ENCODE results near the gene NOS3. TPM values are rescaled to one million over a fixed set of nuclear protein-coding genes. Genes with fewer than 3 reads are reported as not detected.

The NOS3 gene
- total and polyA plus RNA-seq, 9 of the 15 experiments (the other 6 are each of a cell fraction or from before 2014, with no cell fraction given), result 1.1 to 121 (median 23.6) TPM

DNA sequence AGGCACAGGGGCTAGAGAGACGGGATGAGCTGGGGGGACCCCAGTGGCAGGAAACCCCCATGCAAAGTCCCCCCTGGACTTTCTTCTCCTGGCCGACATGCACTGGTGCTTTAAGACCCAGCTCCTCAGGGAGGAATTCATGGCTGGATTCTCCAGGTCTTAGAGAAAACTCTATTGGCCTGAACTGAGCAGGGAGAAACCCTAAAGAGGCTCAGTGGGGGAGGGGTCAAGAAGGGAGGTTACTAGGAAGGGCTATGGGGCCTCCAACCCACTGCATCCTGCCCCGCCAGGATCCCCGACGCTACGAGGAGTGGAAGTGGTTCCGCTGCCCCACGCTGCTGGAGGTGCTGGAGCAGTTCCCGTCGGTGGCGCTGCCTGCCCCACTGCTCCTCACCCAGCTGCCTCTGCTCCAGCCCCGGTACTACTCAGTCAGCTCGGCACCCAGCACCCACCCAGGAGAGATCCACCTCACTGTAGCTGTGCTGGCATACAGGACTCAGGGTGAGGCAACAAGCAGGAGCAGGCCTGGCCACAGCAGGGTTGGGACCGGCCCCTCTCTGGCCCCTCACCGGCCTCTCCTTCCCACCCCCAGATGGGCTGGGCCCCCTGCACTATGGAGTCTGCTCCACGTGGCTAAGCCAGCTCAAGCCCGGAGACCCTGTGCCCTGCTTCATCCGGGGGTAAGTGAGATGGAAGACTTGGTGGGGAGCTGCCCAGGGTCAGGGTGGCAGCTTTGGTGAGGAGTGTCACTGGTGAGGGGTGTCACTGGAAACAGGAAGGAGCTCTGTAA, 19.7 kb downstream of the NOS3 start (continued):
- TF ChIP-seq, protein P1, sequence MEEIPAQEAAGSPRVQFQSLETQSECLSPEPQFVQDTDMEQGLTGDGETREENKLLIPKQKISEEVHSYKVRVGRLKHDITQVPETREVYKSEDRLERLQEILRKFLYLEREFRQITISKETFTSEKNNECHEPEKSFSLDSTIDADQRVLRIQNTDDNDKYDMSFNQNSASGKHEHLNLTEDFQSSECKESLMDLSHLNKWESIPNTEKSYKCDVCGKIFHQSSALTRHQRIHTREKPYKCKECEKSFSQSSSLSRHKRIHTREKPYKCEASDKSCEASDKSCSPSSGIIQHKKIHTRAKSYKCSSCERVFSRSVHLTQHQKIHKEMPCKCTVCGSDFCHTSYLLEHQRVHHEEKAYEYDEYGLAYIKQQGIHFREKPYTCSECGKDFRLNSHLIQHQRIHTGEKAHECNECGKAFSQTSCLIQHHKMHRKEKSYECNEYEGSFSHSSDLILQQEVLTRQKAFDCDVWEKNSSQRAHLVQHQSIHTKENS (CRISPR knock-in tag; IDR thresholded peaks at IDR 0.05), result no peak
- TF ChIP-seq TAF1 (IDR thresholded peaks at IDR 0.05; ENCODE audit: control insufficient read depth, extremely low read depth, insufficient read depth, low read length, severe bottlenecking) (peak; percentile 59), BMI1 (IDR thresholded peaks at IDR 0.05; ENCODE audit: low read length) (no peak), TCF7L2 (IDR thresholded peaks at IDR 0.05; ENCODE audit: low read depth, low read length) (no peak), NRF1 (conservative IDR thresholded peaks at IDR 0.05 in 1 of 2, IDR thresholded peaks at IDR 0.05 in 1 of 2) (no peak; a peak in 1 of 4 replicates), ZNF217 (CRISPR knock-in tag; IDR thresholded peaks at IDR 0.05) (no peak), NR2C1 (IDR thresholded peaks at IDR 0.05) (no peak), NR2C1 (tag; IDR thresholded peaks at IDR 0.05) (peak; percentile 41; the same call in 1 of the 2 replicates), CREB1 (IDR thresholded peaks at IDR 0.05) (no peak), CREB1 (CRISPR knock-in tag; IDR thresholded peaks at IDR 0.05) (peak; percentile 13; the same call in 1 of the 2 replicates), NFRKB (IDR thresholded peaks at IDR 0.05; ENCODE audit: low read depth) (peak; percentile 71; the same call in 1 of the 2 replicates), ZSCAN32 (CRISPR knock-in tag; IDR thresholded peaks at IDR 0.05) (no peak), KLF16 (IDR thresholded peaks at IDR 0.05) (no peak), ZBTB1 (CRISPR knock-in tag; IDR thresholded peaks at IDR 0.05; ENCODE audit: borderline replicate concordance, low read depth) (no peak), PCBP1 (IDR thresholded peaks at IDR 0.05; ENCODE audit: low read depth, low read length, poor library complexity, severe bottlenecking) (peak; percentile 29), HNRNPUL1 (IDR thresholded peaks at IDR 0.05; ENCODE audit: low read length) (no peak), ZNF780A (CRISPR knock-in tag; IDR thresholded peaks at IDR 0.05) (peak; percentile 47; the same call in 1 of the 2 replicates), CBFB (CRISPR knock-in tag; IDR thresholded peaks at IDR 0.05) (no peak; the same call in 1 of the 2 replicates), SMAD1 (IDR thresholded peaks at IDR 0.05; ENCODE audit: low read depth, low read length, partially characterized antibody) (no peak), ETS2 (tag; IDR thresholded peaks at IDR 0.05; ENCODE audit: borderline replicate concordance, poor library complexity, severe bottlenecking) (no peak), KLF10 (CRISPR knock-in tag; IDR thresholded peaks at IDR 0.05) (no peak)
- TF ChIP-seq, protein P2, sequence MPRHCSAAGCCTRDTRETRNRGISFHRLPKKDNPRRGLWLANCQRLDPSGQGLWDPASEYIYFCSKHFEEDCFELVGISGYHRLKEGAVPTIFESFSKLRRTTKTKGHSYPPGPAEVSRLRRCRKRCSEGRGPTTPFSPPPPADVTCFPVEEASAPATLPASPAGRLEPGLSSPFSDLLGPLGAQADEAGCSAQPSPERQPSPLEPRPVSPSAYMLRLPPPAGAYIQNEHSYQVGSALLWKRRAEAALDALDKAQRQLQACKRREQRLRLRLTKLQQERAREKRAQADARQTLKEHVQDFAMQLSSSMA (CRISPR knock-in tag; IDR thresholded peaks at IDR 0.05), result no peak
- TF ChIP-seq, protein P3, sequence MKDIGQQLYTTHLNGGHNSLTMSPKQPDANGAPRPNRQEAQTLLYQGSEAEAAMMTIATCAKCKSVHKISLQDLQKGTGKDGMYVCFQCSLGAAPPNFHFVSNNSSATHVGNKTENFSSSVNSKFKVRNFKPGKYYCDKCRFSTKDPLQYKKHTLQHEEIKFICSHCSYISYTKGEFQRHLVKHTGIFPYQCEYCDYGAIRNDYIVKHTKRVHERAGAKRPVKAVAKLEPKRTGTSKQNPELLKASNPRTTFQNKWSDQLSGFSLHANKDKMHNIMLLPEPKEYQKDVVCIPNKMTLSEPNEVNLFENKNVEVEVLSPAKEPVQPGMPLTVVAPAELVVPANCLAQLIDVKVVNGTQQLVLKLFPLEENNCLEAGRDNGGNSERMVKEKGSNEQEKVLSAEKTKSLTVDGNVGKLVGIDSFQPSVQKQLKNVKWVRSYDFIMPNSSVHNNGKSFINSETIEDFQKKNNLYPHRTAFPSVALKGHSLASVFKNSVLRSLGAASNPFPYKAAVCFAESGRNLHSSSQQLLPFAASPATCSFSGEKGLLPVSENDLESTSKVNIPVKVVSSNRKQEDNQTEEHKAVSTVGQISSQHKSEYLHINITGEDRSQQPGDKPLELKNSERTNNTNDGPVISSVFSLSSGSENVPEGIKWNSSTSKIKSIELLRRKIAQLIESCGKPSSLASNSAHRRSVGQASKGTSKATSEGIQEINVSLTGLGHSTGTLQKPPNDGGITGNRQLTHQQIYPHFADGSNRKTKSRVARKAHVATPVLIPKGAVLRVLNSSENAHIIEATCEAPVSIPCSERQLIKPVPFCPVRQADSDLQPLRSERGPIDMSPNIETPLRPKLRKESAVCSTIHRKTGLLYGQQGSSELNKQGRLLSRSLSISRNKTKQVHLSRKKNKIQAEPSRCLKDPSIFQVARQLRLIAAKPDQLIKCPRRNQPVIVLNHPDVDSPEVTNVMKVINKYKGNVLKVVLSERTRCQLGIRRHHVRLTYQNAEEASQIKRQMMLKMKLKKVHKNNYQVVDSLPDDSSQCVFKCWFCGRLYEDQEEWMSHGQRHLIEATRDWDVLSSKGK (CRISPR knock-in tag; IDR thresholded peaks at IDR 0.05), result no peak

Measured in K562 (cell line).